Rectal smooth muscle tissue (tissue), 1 donor: ENCODE measurements around the gene CACNA1H.
A peak's percentile ranks its signal among the peaks of the same experiment; 100 is the strongest.

Experiments used
- H3K27ac ChIP-seq: one replicate; pipeline ENCODE4 v1.7.0; 2013; ENCODE audit warnings: low read depth, low read length, inconsistent platforms
- H3K27me3 ChIP-seq: one replicate; pipeline ENCODE4 v1.7.0; 2013; ENCODE audit warnings: low read length; ENCODE audit not compliant: control insufficient read depth, insufficient read depth
- H3K36me3 ChIP-seq: one replicate; pipeline ENCODE4 v1.7.0; 2013; ENCODE audit warnings: low read length; ENCODE audit not compliant: control insufficient read depth, insufficient read depth
- H3K4me1 ChIP-seq: one replicate; pipeline ENCODE4 v1.7.0; 2013; ENCODE audit warnings: low read length; ENCODE audit not compliant: control insufficient read depth, insufficient read depth
- H3K4me3 ChIP-seq: one replicate; pipeline ENCODE4 v1.7.0; 2013; ENCODE audit warnings: low read length
- H3K9ac ChIP-seq: one replicate; pipeline ENCODE4 v1.7.0; 2013; ENCODE audit warnings: low read length

Gene CACNA1H

DNA sequence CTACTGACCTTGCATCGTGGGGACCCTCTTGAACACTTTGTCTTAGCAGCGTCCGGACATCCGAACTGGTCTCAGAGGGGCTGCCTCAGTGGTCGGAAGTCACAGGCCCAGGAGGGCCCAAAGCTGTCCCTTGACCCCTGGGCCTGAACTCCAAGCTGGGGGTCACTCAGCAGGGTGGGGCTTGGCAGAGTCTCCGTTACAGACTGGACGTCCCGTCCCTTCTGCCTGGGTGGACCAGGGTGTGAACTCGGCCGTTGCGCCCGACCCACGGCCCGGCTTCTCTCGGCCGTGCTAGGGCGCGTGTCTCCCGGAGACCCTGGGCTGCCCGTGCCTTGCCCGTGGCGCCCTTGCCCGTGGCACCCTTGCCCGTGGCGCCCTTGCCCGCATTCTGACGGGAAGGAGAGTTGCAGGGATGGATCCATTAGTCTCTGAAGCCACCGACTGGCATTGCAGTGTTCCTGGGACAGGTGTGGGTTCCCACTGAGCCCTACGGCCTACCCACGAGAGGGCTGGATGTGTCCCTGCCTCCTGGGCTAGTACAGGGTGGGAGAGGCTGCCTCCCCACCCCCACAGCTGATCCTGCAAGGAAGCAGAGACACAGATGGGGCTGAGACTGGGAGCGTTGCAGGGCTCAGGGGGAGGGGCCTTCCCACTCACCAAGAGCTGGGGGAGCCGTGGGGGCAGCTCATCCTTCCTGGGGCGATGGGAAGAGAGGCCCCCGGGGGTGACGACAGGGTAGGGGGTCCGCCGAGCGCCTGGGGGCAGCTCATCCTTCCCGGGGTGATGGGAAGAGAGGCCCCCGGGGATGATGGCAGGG, 4.9 kb downstream of the CACNA1H start:
- Histone ChIP-seq H3K4me1 (peaks cover 68% of the 10 kb centered on the region), H3K27ac (peak overlapping the region; percentile 97), H3K27me3 (peaks cover 23% of the 10 kb centered on the region), H3K9ac (peak overlapping the region; percentile 4), H3K4me3 (no peak overlapping the region), H3K36me3 (no peaks in the 10 kb centered on the region)

DNA sequence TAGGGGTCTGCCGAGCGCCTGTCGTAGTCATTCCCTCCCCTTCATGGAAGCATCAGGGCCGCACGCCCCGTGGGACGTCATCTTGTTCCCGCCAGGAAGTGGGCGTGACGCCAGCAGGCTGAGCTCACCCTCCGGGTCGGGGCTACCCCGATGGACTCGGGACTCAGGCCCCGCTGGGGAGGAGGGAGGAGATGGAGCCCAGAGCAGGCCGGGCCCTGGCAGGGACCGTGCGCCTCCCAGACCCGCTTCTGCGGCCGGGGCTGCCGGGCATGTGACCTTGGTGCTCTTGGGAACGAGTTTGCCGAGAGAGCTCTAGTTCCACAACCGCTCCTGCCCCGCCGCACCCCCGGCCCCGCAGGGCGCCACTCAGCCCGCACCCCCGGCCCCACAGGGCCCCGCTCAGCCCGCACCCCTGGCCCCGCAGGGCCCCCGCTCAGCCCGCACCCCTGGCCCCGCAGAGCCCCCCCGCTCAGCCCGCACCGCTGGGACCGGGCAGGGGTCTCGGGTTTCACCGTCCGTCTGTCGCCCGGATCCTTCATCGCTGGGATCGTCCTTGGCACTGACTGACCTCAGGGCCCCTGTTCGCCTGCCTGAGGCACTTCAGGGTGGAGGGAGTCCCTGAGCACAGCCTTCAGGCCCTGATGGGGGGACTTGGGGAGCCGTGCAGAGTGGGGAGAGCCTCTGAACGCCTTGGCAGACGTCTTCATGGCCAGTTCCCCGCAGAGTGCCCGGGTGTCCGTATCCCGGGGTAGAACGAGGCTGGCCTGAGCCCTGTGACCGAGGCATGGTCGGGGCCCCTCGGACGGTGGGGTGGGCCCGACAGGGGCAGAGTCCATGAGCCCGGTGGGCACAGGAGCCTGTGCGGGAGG, 5.8 kb downstream of the CACNA1H start:
- H3K27me3 ChIP-seq = peaks cover 23% of the 10 kb centered on the region
- H3K36me3 ChIP-seq = no peaks in the 10 kb centered on the region
- peak overlapping the region; percentile 97 for H3K27ac ChIP-seq
- H3K4me1 ChIP-seq = peaks cover 77% of the 10 kb centered on the region
- H3K4me3 ChIP-seq = peak overlapping the region; percentile 29
- H3K9ac ChIP-seq = peak overlapping the region; percentile 30

DNA sequence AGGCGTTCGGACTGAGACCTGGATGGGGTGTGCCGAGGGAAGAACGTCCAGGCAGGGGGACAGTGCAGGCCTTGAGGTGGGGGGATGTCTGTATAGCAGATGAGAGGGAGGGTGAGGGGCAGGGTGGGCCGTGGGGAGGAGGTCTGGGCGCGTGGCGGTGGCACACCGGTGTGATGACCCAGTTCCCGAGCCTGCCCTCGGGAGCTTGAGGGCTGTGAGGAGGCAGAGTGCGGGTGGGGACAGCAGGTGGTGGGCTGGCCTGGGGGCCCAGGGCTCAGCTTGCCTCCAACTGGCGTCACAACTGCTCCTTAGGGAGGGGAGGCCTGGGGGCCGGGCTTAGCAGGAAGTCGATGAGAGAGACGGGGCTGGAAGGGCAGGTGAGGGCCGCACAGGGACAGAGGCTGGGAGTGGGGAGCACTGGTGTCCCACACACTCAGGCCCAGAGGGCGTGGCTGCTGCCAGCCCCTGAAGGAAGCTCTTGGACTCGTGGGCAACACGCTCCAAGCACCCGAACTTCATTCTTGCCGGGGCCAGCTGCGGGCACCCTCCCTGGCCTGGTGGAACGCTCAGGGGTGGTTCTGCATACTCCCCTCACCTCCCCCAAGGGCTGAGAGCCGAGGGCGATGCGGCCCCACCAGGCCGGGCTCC, 6.5 kb downstream of the CACNA1H start:
- peak overlapping the region; percentile 29 for H3K4me3 ChIP-seq
- peak overlapping the region; percentile 30 for H3K9ac ChIP-seq
- peaks cover 20% of the 10 kb centered on the region for H3K27me3 ChIP-seq
- H3K27ac ChIP-seq = peak overlapping the region; percentile 97
- H3K36me3 ChIP-seq = no peaks in the 10 kb centered on the region
- H3K4me1 ChIP-seq = peaks cover 82% of the 10 kb centered on the region

DNA sequence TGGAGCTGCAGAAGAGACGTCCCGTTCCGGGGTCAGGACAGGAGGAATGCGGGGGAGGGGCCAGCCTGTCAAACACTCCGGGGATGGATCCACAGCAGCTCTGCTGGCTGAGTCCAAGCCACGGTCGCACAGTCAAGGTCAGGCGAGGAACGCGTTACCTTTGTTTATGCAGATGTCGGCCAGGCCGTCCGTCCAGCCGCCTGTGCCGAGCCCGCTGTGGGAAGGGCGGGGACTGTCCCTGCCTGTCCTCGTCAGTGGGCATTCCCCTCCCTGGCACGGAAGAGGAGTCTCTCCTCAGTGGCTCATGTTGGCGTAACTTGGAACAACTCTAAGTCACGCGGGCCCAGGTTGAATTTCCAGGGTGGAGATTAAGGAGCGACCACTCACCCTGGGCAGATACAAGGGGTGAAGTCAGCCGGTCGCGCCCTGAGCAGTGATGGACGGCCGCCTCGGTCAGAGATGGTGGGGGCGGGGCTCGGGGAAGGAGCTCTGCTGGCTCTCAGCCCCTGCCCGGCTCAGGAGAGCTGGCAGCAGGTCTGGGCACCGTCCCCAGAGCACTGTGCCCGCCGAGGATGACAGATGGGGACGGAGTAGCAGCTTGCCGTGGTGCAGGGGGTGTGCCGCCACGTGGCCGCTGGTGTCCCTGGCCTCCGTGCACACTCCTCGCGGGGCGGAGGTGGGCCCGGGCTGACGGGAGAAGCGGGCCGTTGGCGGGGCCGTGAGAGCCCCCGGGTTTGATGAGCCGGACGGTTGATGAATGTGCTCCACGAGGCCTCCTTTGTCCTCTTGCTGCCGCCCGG, 7.3 kb downstream of the CACNA1H start:
- H3K36me3 ChIP-seq = no peaks in the 10 kb centered on the region

DNA sequence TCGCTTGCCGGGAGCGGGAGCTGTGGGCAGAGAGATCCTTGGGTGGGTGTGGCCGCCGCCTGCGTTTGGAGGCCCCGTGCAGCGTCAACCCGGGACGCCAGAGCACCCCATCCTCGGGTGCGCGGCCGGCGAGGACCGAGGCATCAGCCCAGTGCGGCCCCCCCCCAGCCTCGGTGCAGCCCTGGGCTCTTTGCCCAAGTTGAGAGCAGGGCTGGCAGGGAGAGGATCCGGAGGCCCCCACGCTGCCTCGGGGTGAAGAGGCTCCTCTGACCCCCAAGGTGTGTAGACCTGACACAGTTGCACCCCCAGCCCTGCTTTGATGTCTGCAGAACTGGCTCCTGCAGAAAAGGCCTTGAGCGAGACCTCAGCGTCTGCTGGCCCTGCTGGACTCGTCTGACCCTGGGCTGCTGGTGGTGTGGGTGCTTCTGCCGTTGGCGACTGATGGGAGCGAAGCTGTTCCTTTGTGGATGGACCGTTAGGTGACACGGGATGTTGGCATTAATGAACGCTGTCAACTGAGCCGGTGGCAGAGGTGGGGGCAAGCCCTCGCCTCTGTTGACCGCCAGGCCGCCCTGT, 8.0 kb downstream of the CACNA1H start:
- Histone ChIP-seq H3K4me3 (peak overlapping the region; percentile 29), H3K36me3 (no peaks in the 10 kb centered on the region), H3K4me1 (peaks cover 71% of the 10 kb centered on the region), H3K27me3 (peaks cover 12% of the 10 kb centered on the region), H3K9ac (no peak overlapping the region), H3K27ac (peak overlapping the region; percentile 97)

More for the DNA sequence above, 7.3 kb downstream of the CACNA1H start:
- H3K4me1 ChIP-seq = peaks cover 76% of the 10 kb centered on the region
- peak overlapping the region; percentile 41 for H3K4me3 ChIP-seq
- H3K27ac ChIP-seq = peak overlapping the region; percentile 97
- peaks cover 18% of the 10 kb centered on the region for H3K27me3 ChIP-seq
- no peak overlapping the region for H3K9ac ChIP-seq

DNA sequence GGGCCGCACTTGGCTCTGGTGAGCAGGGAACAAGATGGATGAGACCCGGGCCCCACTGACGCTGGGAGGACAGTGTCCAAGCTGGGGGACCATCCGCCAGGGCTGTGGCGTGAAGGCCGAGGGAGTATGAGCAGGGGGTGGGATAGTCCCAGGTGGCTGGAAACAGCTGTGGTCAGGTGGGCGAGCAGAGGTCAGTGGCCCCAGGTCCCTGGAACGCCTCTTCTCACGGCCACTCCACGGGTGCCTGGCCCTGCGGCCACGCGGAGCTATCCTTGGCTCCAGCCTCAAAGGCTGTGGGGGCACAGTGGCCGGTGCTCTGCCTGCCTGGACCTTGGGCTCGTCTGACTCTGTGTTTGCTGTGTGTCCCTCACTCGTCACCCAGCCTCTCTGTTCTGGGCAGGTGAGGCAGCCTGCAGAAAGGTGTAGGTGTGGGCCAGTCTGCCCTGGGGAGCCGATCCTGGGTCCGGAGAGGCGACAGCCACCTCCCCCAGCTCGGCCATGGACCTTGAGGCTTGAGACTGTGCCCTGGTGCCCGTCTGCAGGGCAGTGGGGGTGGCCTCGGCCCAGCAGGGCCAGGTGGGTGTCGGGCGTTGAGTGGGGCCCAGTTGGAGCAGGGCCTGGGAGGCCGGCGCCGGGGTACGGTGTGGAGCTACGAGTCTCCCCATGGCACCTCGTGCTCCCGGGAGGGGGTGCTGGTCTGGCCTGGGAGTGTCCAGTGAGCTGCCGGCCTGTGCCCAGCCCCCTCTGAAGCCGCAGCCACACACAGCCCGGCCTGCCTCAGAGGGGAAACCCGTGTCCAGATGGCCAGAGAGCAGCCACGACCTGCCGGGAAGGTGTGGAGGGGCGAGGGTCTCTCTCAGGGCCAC, 10.0 kb downstream of the CACNA1H start:
- Histone ChIP-seq H3K9ac (no peak overlapping the region), H3K4me3 (no peak overlapping the region), H3K4me1 (peaks cover 69% of the 10 kb centered on the region), H3K36me3 (no peaks in the 10 kb centered on the region), H3K27me3 (peaks cover 12% of the 10 kb centered on the region), H3K27ac (peak overlapping the region; percentile 97)

DNA sequence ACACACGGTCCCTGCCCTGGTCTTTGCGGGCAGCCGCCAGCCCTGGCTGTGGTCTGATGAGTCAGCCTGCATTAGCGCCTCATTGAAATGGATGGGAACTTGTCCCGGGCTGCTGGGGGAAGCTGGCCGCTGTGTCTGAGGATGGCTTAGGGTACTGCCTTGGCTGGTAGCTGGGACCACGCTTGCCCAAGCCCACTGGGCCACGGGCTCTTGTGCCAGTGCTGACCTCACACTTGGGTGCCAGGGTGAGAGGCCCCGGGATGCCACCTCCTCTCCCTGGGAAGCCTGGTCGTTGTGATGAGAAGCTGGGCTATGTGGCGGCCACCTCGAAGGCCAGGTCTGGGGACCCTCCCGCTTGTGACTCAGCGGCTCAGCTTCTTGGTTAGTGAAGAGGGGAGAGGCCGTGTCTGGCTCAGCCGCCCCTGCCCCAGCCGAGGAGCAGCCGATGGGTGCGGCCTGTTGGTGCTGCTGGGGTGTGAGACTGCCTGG, 10.7 kb downstream of the CACNA1H start:
- Histone ChIP-seq H3K4me1 (peaks cover 73% of the 10 kb centered on the region), H3K27me3 (peaks cover 10% of the 10 kb centered on the region), H3K9ac (no peak overlapping the region), H3K27ac (peak overlapping the region; percentile 97), H3K36me3 (no peaks in the 10 kb centered on the region), H3K4me3 (no peak overlapping the region)

DNA sequence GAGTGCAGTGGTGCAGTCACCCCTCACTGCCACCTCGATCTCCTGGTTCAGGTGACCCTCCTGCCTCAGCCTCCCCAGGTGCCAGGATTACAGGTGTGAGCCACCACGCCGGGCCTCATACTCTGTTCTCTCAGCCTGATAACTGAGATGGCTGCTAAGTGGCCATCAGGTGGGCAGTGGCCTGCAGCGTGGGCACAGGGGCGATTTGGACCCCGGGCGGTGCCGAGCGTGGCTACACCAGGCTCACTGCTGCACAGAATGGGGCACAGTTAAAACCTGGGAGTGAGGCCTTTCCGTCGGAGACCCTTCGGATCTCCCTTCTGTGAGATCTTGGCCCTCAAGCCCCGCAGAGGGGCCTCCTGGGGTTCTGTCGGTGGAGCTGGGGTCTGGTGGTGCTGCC, 11.5 kb downstream of the CACNA1H start:
- Histone ChIP-seq H3K36me3 (no peaks in the 10 kb centered on the region), H3K27me3 (peaks cover 6% of the 10 kb centered on the region), H3K27ac (peak overlapping the region; percentile 98), H3K4me3 (no peak overlapping the region), H3K9ac (no peak overlapping the region), H3K4me1 (peaks cover 72% of the 10 kb centered on the region)

DNA sequence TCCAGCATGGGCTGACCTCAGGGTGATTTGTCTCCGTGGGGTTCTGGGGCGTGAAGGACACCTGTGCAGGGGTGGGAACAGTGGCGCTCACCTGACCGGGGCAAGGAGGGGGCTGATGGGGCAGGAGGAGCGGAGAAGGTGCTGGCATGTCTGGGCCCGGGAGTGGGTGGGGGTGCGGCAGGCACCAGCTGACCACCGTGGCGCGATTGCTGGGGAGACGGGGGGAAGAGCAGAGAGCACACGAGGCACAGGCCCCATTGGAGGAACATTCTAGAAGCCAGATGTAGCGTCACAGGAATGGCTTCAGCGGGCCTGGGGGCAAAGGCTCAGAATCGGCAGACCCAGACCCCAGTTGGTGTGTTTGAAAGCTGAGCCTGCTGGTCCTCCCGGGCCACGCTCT, 12.1 kb downstream of the CACNA1H start:
- Histone ChIP-seq H3K4me3 (no peak overlapping the region), H3K9ac (no peak overlapping the region), H3K27ac (peak overlapping the region; percentile 98), H3K4me1 (peaks cover 68% of the 10 kb centered on the region), H3K36me3 (no peaks in the 10 kb centered on the region), H3K27me3 (peaks cover 6% of the 10 kb centered on the region)

DNA sequence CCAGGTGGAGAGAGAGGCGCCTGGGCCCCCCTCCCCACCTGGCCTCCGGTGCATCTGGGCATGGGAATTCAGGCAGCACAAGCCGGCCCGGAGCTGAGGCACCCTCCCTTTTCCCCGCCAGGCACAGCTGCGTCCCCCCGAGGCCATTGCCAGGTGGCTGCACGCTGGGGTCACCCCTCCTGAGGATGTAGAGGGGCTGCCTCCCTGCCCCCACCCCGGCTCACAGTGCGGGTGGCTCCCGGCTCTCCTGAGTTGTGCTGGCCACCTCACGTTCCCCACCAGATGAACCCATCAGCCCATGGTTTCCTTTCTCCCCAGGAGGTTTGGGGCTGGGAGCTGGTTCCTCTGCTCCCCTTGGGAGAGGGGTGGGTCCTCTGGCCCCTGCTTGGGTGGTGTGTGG, 12.6 kb downstream of the CACNA1H start:
- Histone ChIP-seq H3K4me3 (no peak overlapping the region), H3K27me3 (peaks cover 6% of the 10 kb centered on the region), H3K27ac (peak overlapping the region; percentile 98), H3K36me3 (no peaks in the 10 kb centered on the region), H3K4me1 (peaks cover 68% of the 10 kb centered on the region), H3K9ac (no peak overlapping the region)
